CMK (cell line): Measurements from ENCODE around the gene CD14.
"Not testable (repeated sequence)": the region's sequence is repeated elsewhere in the genome, so short reads cannot be mapped to it uniquely, and the experiment has no call there.

Experiments used
- DNase-seq: peaks from one replicate; pipeline ENCODE4 v3.0.0-alpha.2; 2010; ENCODE audit warnings: low read depth

Gene CD14

GRCh38 chr5:140633021-140633471 lies at the start of gene CD14:
CD14 (minus strand) TSS chr5:140633175; CDS start chr5:140633071, 104 bp downstream.
- DNase-seq: no peak

DNA sequence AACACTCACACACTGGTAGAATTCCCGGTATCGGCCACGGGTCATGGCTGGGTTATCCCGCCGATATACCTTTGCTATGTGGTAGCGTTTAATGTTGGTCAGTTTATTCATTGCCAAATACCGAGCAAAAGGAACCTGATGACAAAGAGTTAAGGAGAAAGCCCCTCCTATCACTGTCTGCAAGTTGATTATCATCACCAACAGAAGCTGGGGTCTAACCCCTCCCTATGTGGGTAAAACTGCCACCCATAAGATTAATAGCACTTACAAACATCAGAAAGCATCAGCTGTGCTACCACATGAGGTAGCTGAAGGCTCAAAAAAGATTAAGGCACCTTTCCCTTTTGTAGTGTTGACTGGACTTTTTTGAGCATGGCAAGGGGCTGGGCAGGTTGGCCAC lies 46.0 kb upstream of the CD14 start:
- no peak for DNase-seq

- DNase-seq: no peak
Measured at GRCh38 chr5:140677947-140678346, 45.0 kb upstream of the CD14 start.

DNA sequence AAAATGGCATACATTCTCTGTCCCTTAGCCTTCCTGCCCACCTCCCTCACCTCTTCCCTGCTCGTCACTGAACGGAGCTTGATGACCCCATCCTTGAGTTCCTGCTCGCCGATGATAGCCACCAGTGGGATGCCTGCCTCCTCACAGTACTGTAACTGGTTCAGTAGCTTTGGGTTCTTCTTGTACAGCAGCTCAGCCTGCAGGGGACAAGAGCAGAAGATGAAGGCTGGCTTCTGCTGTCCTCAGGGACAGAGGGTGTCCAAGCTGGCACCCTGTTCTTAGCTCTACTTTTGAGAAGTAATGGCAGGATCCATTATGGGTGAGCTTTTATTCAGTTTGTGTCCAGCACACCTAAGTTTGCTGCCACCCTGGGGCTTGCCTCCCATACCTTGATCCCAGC lies 41.7 kb upstream of the CD14 start:
- DNase-seq: no peak

- DNase-seq: no peak
Measured at GRCh38 chr5:140674211-140674610, 41.2 kb upstream of the CD14 start.

GRCh38 chr5:140673187-140673976 lies 40.4 kb upstream of the CD14 start, which contains the start of gene DND1:
DND1 (minus strand) TSS chr5:140673576; CDS start chr5:140673542, 34 bp downstream.
- no peak for DNase-seq

GRCh38 chr5:140672455-140673186 lies 39.6 kb upstream of the CD14 start:
- no peak for DNase-seq

DNA sequence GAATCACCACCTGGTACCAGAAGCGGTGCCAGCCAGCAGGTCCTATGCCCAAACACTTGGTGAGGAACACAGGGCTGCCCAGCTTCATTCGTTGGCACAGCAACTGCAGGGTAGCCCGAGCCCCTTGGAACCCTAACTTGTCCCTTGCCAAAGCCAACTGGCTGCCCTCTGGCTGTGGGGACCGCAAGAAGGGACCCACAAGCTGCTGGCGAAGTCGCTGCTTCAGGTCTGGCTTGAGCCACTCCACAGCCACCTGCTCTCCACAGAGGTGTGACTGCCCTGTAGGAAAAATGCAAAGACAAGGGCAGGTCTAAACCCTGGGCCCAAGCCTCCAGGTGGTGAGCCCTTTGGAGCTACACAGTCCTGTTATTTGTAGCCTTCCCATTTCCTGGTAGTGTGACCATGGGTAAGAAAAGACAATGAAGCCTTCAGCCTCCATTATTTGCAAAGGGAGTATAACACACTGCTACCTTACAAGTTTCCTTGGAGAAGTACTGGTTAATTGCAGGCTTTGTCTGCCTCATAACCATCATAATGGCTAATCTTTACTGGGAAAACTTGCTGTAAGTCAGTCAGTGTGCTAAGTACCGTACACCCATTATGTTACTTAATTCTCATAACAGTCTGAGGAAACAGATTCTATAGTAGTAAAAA lies 38.6 kb upstream of the CD14 start:
- no peak for DNase-seq

DNA sequence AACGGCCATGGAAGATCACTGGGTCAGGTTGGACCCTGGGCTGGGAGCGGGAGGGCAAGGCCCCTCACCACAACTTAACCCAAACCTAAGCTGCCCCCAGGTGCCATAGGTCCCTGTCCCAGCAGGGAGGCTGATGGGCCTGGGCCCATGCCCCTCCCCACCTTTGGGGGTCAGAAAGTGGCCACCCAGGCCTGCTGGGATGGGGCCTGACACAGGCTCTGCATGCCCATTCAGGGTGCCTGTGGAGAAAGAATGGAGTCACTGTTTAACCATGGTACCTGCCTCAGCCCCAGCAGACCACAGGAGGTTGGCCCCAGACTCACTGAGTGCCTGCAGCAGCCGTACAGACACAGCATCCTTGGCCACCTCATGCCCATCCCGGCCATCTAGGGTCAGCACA lies 38.1 kb upstream of the CD14 start:
- DNase-seq: not testable (repeated sequence)

GRCh38 chr5:140664359-140665119 lies 31.6 kb upstream of the CD14 start, which contains the start of gene WDR55:
WDR55 (plus strand) TSS chr5:140664904; CDS start chr5:140664913, 9 bp downstream.
- peak; percentile 77 for DNase-seq

DNA sequence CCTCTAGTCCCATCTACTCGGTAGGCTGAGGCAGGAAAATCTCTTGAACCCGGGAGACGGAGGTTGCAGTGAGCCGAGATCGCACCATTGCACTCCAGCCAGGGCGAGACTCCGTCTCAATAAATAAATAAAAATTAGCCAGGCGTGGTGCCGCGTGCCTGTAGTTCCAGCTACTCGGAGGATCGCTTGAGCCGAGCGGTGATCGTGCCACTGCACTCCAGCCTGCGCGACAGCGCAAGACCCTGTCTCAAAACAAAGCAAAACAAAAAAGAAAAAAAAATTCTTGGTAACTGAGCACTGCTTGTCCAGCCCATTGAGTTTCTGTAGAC lies 31.0 kb upstream of the CD14 start:
- DNase-seq: no peak

- not testable (repeated sequence) for DNase-seq
Measured at GRCh38 chr5:140660371-140660770, 27.4 kb upstream of the CD14 start.

DNA sequence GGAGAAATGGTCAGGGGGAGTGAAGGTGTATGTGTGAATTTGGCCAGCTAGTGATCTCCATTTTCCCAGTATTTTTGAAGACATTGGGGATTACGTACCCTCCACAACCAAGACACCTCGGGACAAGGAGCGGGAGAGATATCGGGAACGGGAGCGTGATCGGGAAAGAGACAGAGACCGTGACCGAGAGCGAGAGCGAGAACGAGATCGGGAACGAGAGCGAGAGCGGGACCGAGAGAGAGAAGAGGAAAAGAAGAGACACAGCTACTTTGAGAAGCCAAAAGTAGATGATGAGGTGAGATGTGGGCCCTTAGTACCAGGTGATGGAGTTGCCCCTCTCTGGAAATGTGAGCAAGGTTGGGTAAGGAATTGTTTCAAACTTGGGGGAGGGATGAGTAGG lies 25.9 kb upstream of the CD14 start:
- DNase-seq: no peak

DNA sequence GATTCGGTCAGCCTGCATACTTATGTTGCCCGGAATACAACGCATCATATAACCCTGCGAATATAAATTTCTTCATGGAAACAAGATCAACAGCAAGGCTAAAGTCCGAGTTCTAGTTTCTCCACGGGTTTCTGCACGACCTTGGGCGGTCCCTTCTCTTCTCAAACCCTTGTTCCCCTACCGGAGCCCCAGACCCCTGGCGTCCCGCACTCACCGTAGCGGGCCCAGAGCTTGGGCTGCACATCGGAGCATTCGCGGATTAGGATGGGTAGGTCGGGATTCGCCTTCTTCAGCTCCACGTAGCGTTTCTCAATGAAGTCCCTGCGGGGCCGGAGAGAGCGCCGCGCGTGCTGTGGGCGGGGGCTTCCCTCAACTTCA lies 14.1 kb upstream of the CD14 start:
- DNase-seq: no peak

DNA sequence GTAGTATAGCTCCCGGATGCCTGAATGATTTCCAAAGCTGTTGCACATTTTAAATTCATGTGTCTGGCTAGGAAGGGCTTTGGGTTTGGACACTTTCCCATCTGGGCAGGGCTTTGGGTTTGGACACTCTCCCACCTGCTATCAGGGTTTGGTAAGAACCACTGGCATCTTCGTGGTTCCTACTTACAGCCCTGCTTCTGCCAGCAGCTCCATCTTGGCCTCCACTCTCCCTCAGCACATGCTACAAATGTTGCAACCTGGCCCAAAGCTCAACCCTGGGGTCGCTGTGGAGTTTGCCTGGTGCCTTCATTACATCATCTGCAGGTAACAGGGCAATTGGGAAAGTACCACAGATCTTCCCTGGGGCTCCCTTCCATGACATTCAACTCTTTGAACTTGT lies 9.7 kb upstream of the CD14 start:
- DNase-seq: no peak

- DNase-seq: no peak
Measured at GRCh38 chr5:140641716-140642115, 8.7 kb upstream of the CD14 start.

DNA sequence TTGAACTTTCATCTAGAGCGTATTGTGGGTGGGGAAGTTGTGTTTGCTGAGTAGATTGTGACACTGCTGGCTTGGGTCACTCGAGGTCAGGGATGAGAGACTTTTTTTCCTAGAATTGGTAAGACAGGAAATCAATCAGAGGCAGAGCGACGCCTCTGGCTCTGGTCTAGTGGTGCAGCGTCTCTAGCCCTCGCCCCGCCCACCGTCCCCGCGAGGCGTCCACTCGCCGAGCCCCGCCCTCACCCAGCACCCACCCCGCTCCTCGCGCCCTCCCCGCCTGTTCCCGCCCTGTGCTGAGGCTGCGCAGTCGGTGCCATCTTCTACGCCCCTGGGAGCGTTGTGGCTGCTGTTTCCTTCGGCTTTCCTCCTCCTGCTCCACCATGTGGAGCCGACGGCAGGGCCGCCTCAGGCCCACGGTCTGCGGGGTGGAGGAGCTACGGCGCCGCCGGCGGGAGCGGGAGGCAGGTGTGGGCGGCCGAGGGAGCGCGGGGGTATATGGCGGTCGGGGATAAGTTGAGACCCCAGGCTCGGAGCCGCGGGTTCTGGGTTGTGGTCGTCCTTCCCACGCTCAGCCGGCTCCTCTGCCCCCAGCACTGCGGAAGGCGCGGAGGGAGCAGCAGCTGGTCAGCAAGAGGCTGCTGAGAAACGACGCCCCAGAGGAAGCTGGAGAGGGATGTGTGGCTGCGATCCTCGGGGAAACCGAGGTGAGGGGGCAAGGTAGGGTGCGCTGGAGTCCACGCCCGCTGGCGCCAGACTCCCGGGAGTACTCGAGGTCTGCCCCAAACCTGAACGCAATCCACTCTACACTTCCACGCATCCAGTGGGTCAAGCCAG lies 6.4 kb upstream of the CD14 start, which contains the start of gene TMCO6:
Gene TMCO6 (plus strand): TSS at position 304 of the 834 bp plus-strand sequence. CDS start 77 bp downstream, at position 381.
- DNase-seq: peak; percentile 86

DNA sequence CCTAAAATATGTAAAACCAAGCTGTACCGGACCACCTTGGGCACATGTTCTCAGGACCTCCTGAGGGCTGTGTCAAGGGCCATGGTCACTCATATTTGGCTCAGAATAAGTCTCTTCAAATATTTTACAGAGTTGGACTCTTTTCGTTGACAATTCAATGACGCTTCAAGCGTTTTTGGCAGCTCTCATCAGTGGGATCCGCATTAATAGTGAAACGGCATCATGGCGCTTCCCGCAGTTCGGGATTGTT lies 5.8 kb upstream of the CD14 start:
- not testable (repeated sequence) for DNase-seq

DNA sequence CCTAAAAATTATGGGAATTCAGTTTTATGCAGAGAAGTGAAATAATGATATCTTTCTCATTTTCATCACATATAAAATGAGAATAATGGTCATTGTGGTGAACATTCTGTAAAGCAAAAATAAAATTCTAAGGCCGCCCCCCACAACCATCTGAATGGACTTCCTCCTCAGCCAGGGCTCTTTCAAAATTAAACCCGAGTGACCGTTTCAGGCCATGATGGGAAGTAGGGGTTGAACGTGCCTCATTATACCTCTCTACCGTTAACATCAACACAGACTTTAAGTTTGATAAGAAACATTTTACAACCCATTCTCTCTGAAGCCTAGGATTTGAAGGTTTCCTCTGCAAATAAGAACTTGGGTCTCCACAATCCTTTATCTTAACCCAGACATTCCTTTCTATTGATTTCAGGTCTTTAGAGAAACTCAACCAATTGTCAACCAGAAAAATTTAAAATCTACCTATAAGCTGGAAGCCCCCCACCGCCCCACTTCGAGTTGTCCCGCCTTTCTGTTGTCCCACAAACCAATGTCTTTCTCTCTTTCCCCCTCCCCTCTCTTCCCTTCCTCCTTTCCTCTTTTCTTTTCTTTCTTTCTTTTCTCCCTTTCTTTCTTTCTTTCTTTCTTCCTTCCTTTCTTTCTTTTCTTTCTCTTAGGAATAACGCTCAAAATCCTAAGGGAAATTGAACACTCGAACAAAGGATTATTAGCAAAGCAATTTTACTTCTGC lies 4.6 kb upstream of the CD14 start:
- no peak for DNase-seq
